NT2/D1 (cell line): Measurements from ENCODE around the gene PROSER3.

Experiments used
- SUZ12 ChIP-seq: IDR thresholded peaks from 2 replicates; pipeline ENCODE4 v1.6.1; 2011; ENCODE audit not compliant: insufficient read length, insufficient read depth; ENCODE audit errors: extremely low read depth
- YY1 ChIP-seq: IDR thresholded peaks from 2 replicates; pipeline ENCODE4 v1.6.1; 2011; ENCODE audit not compliant: insufficient read length, insufficient read depth
- ZNF274 ChIP-seq: IDR thresholded peaks from 2 replicates; pipeline ENCODE4 v1.6.1; 2011; ENCODE audit warnings: mild to moderate bottlenecking, low read depth, low read length

GRCh38 chr19:35715355-35715809 lies 42.6 kb upstream of the PROSER3 start:
- no peak for TF ChIP-seq YY1
- TF ChIP-seq SUZ12: no peak
- no peak for TF ChIP-seq ZNF274
